Activated T-cell treated with anti-CD3 and anti-CD28 coated beads, Interleukin-2, amount 50 U/mL, for 1 hour (primary cell): ENCODE data around the gene ADAM17.
"Not testable (repeated sequence)": the region's sequence is repeated elsewhere in the genome, so short reads cannot be mapped to it uniquely, and the experiment has no call there.

Experiments used
- DNase-seq: peaks from one replicate; pipeline ENCODE4 v3.0.0-alpha.2; 2020

Gene ADAM17

GRCh38 chr2:9518780-9519179 is 36.9 kb downstream of the ADAM17 start:
- no peak for DNase-seq

DNA sequence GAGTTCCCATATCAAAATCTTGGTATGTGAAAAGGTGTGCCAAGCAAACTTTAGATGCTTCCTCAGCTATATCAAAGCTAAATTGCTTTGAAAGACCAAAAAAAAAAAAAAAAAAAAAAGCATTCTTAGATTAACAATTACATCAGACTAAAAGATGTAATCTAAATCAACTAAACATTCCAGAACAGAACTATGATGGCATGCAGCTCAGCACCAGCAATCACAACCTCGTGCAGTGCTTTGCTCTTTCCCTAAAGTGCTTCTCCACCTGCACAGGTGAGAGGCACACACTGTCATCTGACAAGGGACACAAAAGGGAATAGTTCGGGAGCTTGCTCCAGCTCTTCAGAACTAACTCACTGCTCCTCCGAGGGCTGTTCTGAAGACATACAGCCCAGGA is 37.5 kb downstream of the ADAM17 start:
- DNase-seq, result no peak

DNA sequence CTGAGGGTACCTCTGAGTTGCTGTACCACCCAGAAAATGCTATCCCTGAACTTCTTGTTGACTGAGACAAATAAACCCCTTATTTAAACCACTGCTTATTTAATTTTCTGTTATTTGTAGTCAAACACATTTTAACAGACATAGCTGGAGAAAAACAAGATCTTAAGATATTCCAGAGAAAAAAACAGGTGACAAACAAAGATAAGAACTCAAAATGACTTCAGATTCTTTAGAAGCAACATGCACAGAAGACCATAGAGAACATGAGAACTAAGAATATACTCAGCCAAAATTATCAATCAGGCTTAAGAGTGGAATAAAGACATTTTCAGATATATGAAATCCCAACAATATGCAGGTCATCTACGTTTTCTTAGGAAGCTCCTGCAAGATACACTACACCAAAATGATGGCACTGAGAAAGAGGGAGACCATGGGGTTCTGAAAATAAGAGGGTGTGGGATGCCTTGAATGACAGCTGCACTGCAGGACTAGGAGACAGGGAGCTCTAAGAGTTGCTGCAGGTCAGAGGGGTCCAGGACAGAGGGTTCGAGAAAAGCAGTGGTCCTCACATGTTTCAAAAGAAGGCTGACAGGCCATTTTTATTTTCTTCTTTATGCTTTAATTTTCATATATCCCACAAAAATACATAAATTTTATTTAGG is 38.4 kb downstream of the ADAM17 start:
- no peak for DNase-seq

- DNase-seq, result not testable (repeated sequence)
These were observed 41.7 kb downstream of the ADAM17 start for GRCh38 chr2:9513946-9514345.

- no peak for DNase-seq
These were observed 46.7 kb downstream of the ADAM17 start for GRCh38 chr2:9508931-9509330.

DNA sequence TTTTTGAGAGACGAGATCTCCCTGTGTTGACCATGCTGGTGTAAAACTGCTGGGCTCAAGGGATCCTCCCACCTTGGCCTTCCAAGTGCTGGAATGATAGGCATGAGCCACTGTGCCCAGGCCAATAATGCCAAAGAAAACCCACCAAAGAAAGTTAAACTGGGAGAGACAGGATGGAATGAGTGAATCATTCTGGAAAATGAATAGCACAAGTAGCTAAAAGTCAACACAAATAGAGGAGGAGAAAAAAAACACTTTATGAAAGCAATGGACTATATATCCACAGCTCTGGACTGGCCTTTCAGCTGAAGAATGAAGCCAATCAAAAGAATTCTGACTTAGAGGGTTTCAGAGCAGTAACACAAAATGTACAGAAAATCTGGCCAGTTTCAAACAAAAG is 57.4 kb downstream of the ADAM17 start:
- no peak for DNase-seq

DNA sequence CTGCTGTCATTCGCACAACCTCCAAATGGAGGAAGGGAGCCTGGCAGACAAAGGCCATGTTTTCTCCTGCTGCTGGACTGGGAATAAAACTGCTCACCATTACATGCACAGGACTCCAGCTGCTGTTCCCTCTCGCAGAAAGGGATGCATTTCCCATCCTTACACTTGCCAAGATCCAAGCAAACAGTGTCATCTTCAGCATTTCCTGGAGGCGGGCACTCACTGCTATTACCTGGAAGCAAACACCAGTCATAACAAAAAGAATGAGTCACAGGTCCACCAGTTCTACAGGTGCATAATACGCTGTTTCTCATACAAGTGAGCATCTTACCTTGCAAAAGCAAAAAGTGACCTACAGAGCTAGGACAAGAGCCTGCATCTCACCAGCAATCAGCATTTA is 58.6 kb downstream of the ADAM17 start:
- no peak for DNase-seq

GRCh38 chr2:9494081-9494480 is 61.5 kb downstream of the ADAM17 start:
- no peak for DNase-seq

DNA sequence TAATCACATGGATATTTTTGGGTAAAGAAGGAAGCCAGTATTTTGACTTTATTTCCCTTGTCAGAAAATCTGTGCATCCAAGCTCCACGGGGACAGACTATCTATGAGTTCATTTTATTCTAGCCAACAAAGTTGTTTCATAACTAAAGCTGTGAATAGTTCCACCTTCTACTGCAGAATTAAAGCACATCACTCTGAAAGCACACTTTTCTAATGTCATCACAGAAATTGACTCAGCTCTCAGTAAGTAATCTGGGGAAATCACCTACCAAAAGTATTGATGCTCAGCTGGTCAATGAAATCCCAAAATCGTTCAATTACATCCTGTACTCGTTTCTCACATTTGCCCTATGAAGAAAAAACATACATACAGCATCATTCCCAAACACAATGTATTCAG is 62.2 kb downstream of the ADAM17 start:
- DNase-seq, result no peak

GRCh38 chr2:9492927-9493326 is 62.7 kb downstream of the ADAM17 start:
- DNase-seq, result no peak

DNA sequence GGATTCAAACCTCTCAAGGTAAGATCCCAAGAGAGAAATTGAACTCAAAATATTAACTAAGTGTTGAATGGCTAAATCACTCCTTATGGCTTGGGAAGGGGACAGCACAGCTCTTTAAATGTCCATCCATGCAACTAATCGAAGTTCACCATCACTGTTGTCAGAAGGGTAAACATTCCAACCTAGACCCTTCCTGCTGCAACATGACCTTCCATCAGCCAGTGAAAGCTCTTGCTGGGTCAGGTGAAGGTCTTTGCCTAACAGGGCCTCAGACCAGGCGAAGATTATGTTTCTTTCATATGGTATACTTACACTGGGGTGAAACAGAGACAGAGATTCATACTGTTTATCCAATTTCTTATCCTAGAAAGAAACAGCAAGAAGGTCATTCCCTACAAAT is 64.8 kb downstream of the ADAM17 start:
- DNase-seq, result no peak

- no peak for DNase-seq
These were observed 66.8 kb downstream of the ADAM17 start for GRCh38 chr2:9488583-9489547.

DNA sequence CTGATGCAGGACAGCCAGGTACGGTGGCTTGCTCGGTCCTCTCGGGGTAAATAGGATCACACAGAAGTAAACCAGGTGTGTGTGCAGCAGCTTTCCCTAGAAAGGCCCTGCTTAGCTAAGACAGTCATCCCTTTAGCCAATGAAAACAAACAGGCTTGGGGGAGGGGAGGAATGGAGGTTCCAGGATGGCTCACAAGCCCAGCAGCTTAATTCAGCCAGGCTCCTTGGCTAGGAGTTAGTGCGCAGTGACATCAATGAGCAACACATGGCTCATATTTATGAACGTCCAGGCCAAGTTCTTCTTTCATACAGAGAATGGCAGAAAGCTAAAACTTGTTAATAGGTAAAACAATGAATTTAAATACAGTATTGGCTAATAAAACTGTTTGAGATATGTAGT is 71.1 kb downstream of the ADAM17 start:
- DNase-seq, result no peak

- DNase-seq, result no peak
These were observed 72.5 kb downstream of the ADAM17 start for GRCh38 chr2:9483107-9483506.

GRCh38 chr2:9480157-9480556 is 75.5 kb downstream of the ADAM17 start:
- no peak for DNase-seq

DNA sequence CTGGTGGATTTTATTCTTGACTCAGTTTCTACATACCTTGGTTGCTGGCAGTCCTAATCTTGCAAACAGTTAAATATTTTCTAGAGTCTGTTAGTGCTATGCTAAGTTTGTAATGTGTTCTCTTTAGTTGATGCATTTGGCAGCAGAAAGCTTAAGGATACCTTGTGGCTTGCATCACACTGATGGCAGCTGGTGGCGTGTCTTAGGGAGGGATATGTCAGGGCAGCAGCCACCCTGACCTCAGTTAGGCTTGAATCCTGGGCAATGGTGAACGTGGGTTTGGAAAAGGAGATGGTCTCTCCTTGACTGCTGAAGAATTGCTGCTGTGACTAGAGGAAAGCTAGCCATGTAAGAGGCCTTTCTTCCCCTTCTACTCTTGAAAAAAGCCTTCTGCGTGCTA is 77.1 kb downstream of the ADAM17 start:
- DNase-seq, result no peak

DNA sequence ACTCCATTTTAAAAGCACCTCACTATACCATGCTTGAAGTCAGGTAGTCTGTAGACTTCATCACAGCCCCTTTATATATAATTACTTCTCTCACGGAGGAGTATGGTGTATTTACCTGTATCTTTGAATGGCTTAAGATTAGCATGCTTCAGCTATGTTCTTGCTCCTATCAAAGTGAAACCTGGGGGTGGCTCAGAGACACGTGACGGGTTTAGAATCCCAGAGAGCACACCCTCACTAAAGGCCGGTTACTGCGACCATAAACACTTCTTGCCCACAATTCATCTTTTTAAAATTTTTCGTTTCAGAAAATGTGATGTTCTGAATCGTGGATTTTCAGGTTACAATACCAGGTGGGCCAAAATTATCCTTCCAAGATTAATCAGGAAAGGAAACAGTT is 77.7 kb downstream of the ADAM17 start:
- no peak for DNase-seq

GRCh38 chr2:9474361-9475057 is 81.1 kb downstream of the ADAM17 start, which contains the start of gene IAH1:
IAH1 (plus strand) TSS chr2:9474551; CDS start chr2:9474567, 16 bp downstream.
- peak; percentile 83 for DNase-seq

DNA sequence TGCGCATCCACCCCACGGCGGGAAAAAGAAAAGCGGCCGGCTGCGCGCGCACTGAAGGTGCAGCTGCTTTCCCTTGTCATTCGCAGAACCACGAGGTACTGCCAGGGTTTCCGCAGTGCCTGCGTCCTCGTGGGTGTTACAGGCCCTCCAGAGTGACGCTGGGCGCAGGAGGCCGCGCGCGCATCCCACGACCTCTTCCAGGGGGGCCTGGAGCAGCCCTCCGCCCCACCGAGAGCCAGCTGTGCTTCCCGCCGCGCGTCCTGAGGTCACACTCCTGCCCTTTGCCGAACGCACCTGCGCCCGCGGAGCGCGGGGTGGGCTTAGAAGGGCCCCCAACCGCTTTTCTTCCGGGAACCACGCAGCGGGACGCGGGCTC is 81.7 kb downstream of the ADAM17 start:
- DNase-seq, result peak; percentile 73

GRCh38 chr2:9473308-9473984 is 82.2 kb downstream of the ADAM17 start:
- no peak for DNase-seq

GRCh38 chr2:9472511-9472910 is 83.1 kb downstream of the ADAM17 start:
- DNase-seq, result no peak

DNA sequence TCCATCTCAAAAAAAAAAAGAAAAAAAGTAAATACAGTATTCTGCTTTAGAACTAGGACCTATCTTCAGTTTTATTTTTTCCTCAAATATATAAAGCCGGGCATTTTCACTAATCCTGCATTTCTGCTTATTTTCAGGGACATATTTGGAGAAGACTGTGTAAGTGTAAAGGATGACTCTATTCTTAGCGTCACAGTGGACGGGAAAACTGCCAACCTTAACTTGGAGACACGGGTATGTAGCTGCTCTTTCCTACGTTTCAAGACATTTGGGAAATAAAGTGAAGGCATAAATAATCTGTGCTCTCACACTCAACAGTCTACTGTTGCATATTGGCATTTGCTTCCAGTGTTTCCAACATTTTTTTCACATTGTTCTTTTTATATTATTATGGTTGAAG is 84.4 kb downstream of the ADAM17 start:
- DNase-seq, result no peak

DNA sequence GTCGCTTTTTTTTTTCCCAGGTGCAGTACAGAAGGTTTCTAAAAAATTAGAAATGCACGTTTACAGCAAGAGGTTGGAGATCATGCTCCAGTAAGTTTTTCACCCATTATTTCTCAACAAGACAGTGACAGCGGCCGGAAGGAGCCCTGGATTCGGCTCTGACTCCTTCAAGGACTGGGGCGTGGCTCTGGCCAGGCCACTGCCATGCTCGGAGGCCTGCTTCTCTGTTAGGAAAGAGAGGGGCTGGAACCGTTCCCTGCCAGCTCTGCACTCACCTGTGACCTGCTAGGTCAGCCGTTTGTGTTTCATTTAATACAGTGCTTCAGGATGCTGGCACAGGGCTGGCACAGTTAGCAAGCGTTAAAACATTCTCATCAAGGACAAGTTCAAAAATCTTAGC is 87.9 kb downstream of the ADAM17 start:
- DNase-seq, result no peak
